ENCODE measurements around the gene MRPS27.

The MRPS27 gene

GRCh38 chr5:72319976-72320752, at the start of gene MRPS27, which contains the start of gene PTCD2:
Gene MRPS27, minus strand, starts transcription at chr5:72320240. Its CDS starts 19 bp downstream, at chr5:72320221.
Gene PTCD2, plus strand, starts transcription at chr5:72320373. Its CDS starts 10 bp downstream, at chr5:72320383.
- peak; percentile 87 for DNase-seq (ENCODE audit: low spot score)

- no peak for DNase-seq (ENCODE audit: low spot score)
Measured at GRCh38 chr5:72369711-72370110, 49.7 kb upstream of the MRPS27 start.

GRCh38 chr5:72369301-72369700, 49.3 kb upstream of the MRPS27 start:
- DNase-seq (ENCODE audit: low spot score) = no peak

GRCh38 chr5:72368271-72368670, 48.2 kb upstream of the MRPS27 start:
- DNase-seq (ENCODE audit: low spot score) = no peak

GRCh38 chr5:72366324-72366976, 46.4 kb upstream of the MRPS27 start:
- peak; percentile 39 for DNase-seq (ENCODE audit: low spot score)

- no peak for DNase-seq (ENCODE audit: low spot score)
Measured at GRCh38 chr5:72364951-72365350, 44.9 kb upstream of the MRPS27 start.

GRCh38 chr5:72364171-72364570, 44.1 kb upstream of the MRPS27 start:
- DNase-seq (ENCODE audit: low spot score) = no peak

GRCh38 chr5:72363166-72363802, 43.2 kb upstream of the MRPS27 start:
- DNase-seq (ENCODE audit: low spot score) = no peak

- no peak for DNase-seq (ENCODE audit: low spot score)
Measured at GRCh38 chr5:72359886-72360285, 39.8 kb upstream of the MRPS27 start.

- no peak for DNase-seq (ENCODE audit: low spot score)
Measured at GRCh38 chr5:72358925-72359324, 38.9 kb upstream of the MRPS27 start.

GRCh38 chr5:72356361-72356760, 36.3 kb upstream of the MRPS27 start:
- DNase-seq (ENCODE audit: low spot score) = no peak

GRCh38 chr5:72355706-72356299, 35.8 kb upstream of the MRPS27 start:
- peak; percentile 9 for DNase-seq (ENCODE audit: low spot score)

- DNase-seq (ENCODE audit: low spot score) = no peak
Measured at GRCh38 chr5:72353046-72353445, 33.0 kb upstream of the MRPS27 start.

- DNase-seq (ENCODE audit: low spot score) = no peak
Measured at GRCh38 chr5:72352616-72353015, 32.6 kb upstream of the MRPS27 start.

GRCh38 chr5:72351376-72351775, 31.3 kb upstream of the MRPS27 start:
- DNase-seq (ENCODE audit: low spot score) = no peak

GRCh38 chr5:72347801-72348308, 27.8 kb upstream of the MRPS27 start:
- DNase-seq (ENCODE audit: low spot score) = no peak

- peak; percentile 13 for DNase-seq (ENCODE audit: low spot score)
Measured at GRCh38 chr5:72346398-72346797, 26.4 kb upstream of the MRPS27 start.

- no peak for DNase-seq (ENCODE audit: low spot score)
Measured at GRCh38 chr5:72338689-72339209, 18.7 kb upstream of the MRPS27 start.

GRCh38 chr5:72337159-72337558, 17.1 kb upstream of the MRPS27 start:
- DNase-seq (ENCODE audit: low spot score) = no peak

- DNase-seq (ENCODE audit: low spot score) = no peak
Measured at GRCh38 chr5:72330712-72331111, 10.7 kb upstream of the MRPS27 start.

GRCh38 chr5:72328172-72328571, 8.1 kb upstream of the MRPS27 start:
- no peak for DNase-seq (ENCODE audit: low spot score)

- no peak for DNase-seq (ENCODE audit: low spot score)
Measured at GRCh38 chr5:72326306-72326649, 6.2 kb upstream of the MRPS27 start.

Measured in HuH-7 (cell line).